Measurements from ENCODE around the gene PYDC1.

DNA sequence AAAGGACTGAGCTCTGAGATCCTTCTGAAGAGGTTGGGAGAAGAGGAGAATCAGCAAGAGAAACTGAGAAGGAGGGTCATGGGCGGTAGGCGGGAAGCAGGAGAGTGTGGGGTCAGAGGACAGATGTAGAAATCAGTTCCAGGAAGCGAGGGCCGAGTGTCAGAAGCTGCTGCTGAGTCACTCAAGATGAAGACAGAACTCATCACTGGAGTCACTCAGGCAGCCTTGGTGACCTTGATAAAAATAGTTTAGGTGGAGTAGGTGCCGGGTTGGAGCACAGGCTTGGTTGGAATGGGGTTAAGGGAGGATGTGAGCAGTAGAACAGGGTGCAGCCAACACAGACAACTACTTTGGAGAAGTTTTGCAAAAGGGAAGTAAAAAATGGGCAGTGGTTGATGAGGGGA lies 36.7 kb upstream of the PYDC1 start:
- TF ChIP-seq, protein P1, sequence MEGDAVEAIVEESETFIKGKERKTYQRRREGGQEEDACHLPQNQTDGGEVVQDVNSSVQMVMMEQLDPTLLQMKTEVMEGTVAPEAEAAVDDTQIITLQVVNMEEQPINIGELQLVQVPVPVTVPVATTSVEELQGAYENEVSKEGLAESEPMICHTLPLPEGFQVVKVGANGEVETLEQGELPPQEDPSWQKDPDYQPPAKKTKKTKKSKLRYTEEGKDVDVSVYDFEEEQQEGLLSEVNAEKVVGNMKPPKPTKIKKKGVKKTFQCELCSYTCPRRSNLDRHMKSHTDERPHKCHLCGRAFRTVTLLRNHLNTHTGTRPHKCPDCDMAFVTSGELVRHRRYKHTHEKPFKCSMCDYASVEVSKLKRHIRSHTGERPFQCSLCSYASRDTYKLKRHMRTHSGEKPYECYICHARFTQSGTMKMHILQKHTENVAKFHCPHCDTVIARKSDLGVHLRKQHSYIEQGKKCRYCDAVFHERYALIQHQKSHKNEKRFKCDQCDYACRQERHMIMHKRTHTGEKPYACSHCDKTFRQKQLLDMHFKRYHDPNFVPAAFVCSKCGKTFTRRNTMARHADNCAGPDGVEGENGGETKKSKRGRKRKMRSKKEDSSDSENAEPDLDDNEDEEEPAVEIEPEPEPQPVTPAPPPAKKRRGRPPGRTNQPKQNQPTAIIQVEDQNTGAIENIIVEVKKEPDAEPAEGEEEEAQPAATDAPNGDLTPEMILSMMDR (IDR thresholded peaks at IDR 0.05): no peak
- no peak for TF ChIP-seq POLR2A (IDR thresholded peaks at IDR 0.05)
